Subcutaneous adipose tissue (tissue), 4 donors: Measurements from ENCODE around the gene PTPRK. TPM values are rescaled to one million over a fixed set of nuclear protein-coding genes. Genes with fewer than 3 reads are reported as not detected.

ENCODE experiments used
- total RNA-seq, 4 donors: library from RNA; depleted of rRNA; stranded (reverse); fragments of >200 nt; gene quantifications; one replicate each; pipeline ENCODE4 v1.1.0, GENCODE V29; 2016
- TF ChIP-seq, protein P1 (sequence below): fragments of 450-650 bp; IDR thresholded peaks from one replicate; pipeline ENCODE4 v1.5.1; 2016; ENCODE audit warnings: low read depth, mild to moderate bottlenecking, control low read depth, antibody characterized with exemption, moderate library complexity

Gene PTPRK
- 10 to 100 TPM; 21.6 to 31.0 (median 26.1) TPM for total RNA-seq

DNA sequence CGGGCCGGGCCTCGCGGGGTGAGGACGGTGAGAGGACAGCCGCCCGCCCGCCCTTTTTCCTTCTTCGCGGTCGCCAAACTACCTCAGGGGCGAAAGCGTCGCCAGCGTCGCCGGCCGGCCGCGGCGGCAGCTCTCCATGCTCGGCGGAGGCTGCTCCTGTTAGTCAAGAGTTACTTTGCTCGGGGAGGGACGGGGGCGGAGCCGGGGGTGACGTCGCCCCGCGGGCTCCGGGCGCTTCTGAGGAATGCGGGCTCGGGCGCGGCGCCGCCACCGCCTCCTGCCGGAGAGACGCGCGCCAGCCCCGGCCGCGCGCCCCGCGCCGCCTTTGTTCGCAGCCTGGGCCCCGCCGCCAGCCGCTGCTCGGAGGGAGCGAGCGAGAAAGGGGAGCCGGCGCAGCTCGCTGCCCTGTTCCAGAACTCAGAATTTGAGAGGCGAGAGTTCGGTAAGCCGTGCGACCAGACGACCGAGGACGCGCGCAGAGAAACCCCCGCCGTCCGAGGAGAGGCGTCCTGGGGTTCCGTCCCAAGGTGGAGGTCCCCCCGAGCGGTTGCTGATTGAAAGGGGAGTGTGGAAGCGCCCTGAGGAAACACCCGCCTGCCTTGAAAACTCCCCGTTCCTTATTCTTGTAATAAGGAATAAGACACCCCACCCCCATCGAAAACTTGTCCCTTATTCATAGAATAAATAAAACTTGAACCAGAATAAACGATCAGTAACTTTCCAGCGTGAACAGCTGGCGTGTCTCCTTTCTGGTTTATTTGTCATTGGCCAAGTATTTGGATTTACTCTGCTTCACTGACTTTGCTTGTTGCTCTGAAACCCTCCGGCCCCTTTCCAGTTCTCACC is at the start of gene PTPRK:
TSS of gene PTPRK (minus strand) at position 164 of the 846 bp plus-strand sequence. CDS start 241 bp downstream, outside the sequence.
- TF ChIP-seq, protein P1, sequence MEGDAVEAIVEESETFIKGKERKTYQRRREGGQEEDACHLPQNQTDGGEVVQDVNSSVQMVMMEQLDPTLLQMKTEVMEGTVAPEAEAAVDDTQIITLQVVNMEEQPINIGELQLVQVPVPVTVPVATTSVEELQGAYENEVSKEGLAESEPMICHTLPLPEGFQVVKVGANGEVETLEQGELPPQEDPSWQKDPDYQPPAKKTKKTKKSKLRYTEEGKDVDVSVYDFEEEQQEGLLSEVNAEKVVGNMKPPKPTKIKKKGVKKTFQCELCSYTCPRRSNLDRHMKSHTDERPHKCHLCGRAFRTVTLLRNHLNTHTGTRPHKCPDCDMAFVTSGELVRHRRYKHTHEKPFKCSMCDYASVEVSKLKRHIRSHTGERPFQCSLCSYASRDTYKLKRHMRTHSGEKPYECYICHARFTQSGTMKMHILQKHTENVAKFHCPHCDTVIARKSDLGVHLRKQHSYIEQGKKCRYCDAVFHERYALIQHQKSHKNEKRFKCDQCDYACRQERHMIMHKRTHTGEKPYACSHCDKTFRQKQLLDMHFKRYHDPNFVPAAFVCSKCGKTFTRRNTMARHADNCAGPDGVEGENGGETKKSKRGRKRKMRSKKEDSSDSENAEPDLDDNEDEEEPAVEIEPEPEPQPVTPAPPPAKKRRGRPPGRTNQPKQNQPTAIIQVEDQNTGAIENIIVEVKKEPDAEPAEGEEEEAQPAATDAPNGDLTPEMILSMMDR: no peak

DNA sequence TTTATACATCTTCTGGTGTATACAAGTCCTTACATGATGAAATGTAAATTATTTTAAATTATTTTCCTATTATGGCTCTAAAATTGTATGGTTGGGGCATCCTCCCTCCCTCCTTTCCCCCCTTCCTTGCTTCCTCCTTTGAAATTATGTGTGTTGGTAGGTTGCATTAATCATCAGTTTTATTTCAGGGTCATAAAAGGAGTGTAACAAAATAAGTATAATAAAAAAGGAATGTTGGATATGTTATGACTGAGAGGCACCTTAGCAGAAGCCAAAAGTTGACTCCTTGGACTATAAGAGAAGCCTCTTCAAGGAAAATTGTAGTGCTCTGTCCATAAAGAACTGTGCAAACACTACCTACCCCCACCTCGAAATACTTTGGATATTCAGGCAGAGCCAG is 46.6 kb upstream of the PTPRK start:
- TF ChIP-seq, protein P1: no peak

DNA sequence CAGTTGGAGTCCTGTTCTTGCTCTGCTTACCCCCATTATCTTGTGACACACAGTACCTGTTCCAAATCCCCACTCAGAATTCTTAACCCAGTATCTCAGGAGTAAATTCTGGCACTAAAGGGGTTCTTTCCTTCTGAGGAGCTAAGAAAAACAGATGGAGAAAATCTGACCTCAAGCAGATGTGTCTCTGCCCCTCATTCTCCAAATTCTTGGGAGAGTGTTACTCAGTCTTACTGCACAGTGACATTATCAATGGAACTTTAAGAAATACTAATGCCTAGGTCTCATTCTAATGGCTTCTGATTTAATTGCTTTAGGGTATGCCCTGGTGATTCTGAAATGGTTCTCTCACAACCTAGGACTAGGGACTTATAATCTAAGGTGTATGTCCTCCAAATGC is 40.6 kb upstream of the PTPRK start:
- TF ChIP-seq, protein P1: no peak

DNA sequence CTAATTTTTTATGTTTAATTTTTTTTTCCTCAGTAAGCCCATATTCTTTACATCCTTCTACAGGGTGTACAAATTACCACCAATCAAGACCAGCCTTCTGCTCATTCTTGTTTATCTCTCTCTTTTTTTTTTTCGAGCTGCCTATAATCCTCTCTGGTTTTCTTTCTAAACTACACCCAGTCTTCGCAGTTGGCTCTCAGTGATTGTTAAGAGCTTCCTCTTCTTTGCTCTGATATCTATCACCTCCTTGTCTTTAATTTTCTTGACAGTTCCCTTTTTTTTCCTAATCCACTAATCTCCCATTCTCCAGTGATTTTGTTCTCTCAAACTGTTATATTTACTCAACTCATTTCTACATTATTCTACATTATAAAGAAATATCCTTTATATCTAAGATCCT is 38.5 kb upstream of the PTPRK start:
- TF ChIP-seq, protein P1: no peak

DNA sequence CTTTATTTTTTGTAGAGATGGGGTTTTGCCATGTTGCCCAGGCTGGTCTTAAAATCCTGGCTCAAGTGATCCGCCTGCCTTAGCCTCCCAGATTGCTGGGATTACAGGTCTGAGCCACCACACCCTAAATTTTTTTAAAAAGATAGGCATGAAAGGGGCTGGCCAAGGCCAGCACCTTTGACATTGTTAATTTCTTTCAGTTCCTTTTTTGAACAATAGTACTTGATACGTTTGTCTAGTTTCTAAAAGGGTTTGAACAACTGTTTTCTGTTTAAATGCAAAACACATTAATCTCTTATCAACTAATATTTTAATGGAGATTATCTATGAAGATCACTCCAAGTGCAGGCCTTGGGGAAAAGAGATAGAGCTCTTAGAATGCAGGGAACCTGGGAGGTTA is 37.6 kb upstream of the PTPRK start:
- TF ChIP-seq, protein P1: no peak

DNA sequence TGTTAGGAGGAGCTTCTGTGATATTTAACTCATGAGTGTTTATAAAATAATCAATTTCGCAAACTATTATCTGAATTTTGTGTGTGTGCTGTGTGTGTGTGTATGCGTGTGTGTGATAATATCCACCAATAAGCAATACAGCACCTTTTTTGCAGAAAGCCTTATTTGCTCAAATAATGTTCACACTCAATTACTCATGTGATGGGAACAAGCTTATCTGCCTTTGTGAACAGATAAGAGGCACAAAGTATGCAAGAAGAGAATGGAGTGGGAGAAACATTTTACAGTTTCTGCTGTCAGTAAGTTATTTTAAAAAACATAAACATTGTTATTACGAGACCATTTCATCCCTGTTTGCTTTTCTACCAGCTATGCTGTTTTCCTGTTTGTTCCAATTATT is 36.7 kb upstream of the PTPRK start:
- TF ChIP-seq, protein P1: no peak

DNA sequence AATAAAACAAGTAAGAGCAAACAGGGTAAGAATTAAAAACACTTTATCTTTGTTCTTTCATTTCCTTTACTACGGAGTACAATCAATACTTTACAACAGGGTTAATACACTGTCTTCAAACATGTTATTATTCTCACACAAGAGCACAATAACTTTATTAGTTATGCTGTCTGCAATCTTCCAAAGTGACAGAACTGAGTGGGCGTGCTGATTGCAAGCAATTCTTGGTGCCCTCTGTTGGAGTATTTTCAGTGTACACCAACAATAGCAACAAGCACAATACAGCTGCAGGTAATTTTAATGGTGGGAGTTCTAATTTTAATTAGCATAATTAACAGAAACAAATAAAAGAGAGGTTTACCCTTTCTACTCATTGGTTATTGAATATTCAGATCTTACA is 33.9 kb upstream of the PTPRK start:
- TF ChIP-seq, protein P1: no peak
